ENCODE measurements around the gene OR51G1. TPM values are rescaled to one million over a fixed set of nuclear protein-coding genes. Genes with fewer than 3 reads are reported as not detected.
"Not testable (repeated sequence)": the region's sequence is repeated elsewhere in the genome, so short reads cannot be mapped to it uniquely, and the experiment has no call there.

OR51G1 gene
- total RNA-seq (not detected), polyA plus RNA-seq (ENCODE audit: insufficient read depth, low read depth, low replicate concordance) (not detected)
- long read RNA-seq, donor 1, partial matches to known transcripts, result 0 of 1 reads
- long read RNA-seq, donor 1, other reads (novel, unspliced or antisense), result 0 of 1 reads
- long read RNA-seq, donor 2, result 0 reads

GRCh38 chr11:4924239-4924638 lies at the start of gene OR51G1:
Gene OR51G1, minus strand, starts transcription at chr11:4924339. Its CDS starts 0 bp downstream, at chr11:4924339.
- H3K36me3 ChIP-seq (ENCODE audit: low read depth, missing control alignments), result no peaks in the 10 kb centered on the region
- no peaks in the 10 kb centered on the region for H3K9me3 ChIP-seq
- H3K27me3 ChIP-seq, result no peaks in the 10 kb centered on the region
- H3K27ac ChIP-seq, result no peak within 1 kb of the TSS
- DNase-seq, result no peak
- intact Hi-C loops (cut with DNase I; ENCODE audit: low total_unique reads), result no loop called here
- TF ChIP-seq POLR2A (IDR thresholded peaks at IDR 0.05) (no peak), CTCF (IDR thresholded peaks at IDR 0.05) (no peak)
- H3K4me3 ChIP-seq, result no peak within 1 kb of the TSS
- H3K4me1 ChIP-seq, result no peaks in the 10 kb centered on the region
- WGBS, 2 donors, result 89 to 97% methylated on average over 1 of the region's 1 CpG

- 48 to 55% methylated on average over 1 of the region's 1 CpG for WGBS, 2 donors
- Histone ChIP-seq H3K36me3 (ENCODE audit: low read depth, missing control alignments) (no peaks in the 10 kb centered on the region), H3K4me3 (no peak overlapping the region), H3K27me3 (no peaks in the 10 kb centered on the region), H3K4me1 (no peaks in the 10 kb centered on the region), H3K27ac (no peak overlapping the region), H3K9me3 (no peaks in the 10 kb centered on the region)
- TF ChIP-seq CTCF (IDR thresholded peaks at IDR 0.05) (no peak), POLR2A (IDR thresholded peaks at IDR 0.05) (no peak)
- no peak for DNase-seq
- intact Hi-C loops (cut with DNase I; ENCODE audit: low total_unique reads), result no loop called here
Measured at GRCh38 chr11:4962816-4963215, 38.7 kb upstream of the OR51G1 start.

GRCh38 chr11:4960877-4961276 lies 36.7 kb upstream of the OR51G1 start:
- WGBS, 2 donors, result 92 to 94% methylated on average over 3 of the region's 3 CpGs

GRCh38 chr11:4957396-4957795 lies 33.3 kb upstream of the OR51G1 start:
- WGBS, 2 donors, result 50 to 54% methylated on average over 4 of the region's 4 CpGs
- no peak for DNase-seq

More at GRCh38 chr11:4960877-4961276, 36.7 kb upstream of the OR51G1 start:
- Histone ChIP-seq H3K27me3 (no peaks in the 10 kb centered on the region), H3K36me3 (ENCODE audit: low read depth, missing control alignments) (no peaks in the 10 kb centered on the region), H3K4me3 (no peak overlapping the region), H3K9me3 (no peaks in the 10 kb centered on the region), H3K27ac (no peak overlapping the region), H3K4me1 (no peaks in the 10 kb centered on the region)
- DNase-seq, result no peak
- intact Hi-C loops (cut with DNase I; ENCODE audit: low total_unique reads), result no loop called here
- TF ChIP-seq POLR2A (IDR thresholded peaks at IDR 0.05), result no peak
- no peak for TF ChIP-seq CTCF (IDR thresholded peaks at IDR 0.05)

GRCh38 chr11:4955613-4956012 lies 31.5 kb upstream of the OR51G1 start, which contains the start of gene OR51A2:
Gene OR51A2, minus strand, starts transcription at chr11:4955713. Its CDS starts 0 bp downstream, at chr11:4955713.
- H3K4me3 ChIP-seq; DNase-seq; intact Hi-C loops (cut with DNase I; ENCODE audit: low total_unique reads); H3K9me3 ChIP-seq; H3K27me3 ChIP-seq; H3K27ac ChIP-seq; H3K36me3 ChIP-seq (ENCODE audit: low read depth, missing control alignments); H3K4me1 ChIP-seq: not testable (repeated sequence)
- WGBS, 2 donors, result 77 to 86% methylated on average over 2 of the region's 2 CpGs

More at GRCh38 chr11:4957396-4957795, 33.3 kb upstream of the OR51G1 start:
- intact Hi-C loops (cut with DNase I; ENCODE audit: low total_unique reads), result no loop called here
- Histone ChIP-seq H3K4me3 (no peak overlapping the region), H3K4me1 (no peaks in the 10 kb centered on the region), H3K27me3 (no peaks in the 10 kb centered on the region), H3K27ac (no peak overlapping the region), H3K36me3 (ENCODE audit: low read depth, missing control alignments) (no peaks in the 10 kb centered on the region), H3K9me3 (no peaks in the 10 kb centered on the region)
- no peak for TF ChIP-seq POLR2A (IDR thresholded peaks at IDR 0.05)
- TF ChIP-seq CTCF (IDR thresholded peaks at IDR 0.05), result no peak

All from testis (tissue), 5 donors.